ENCODE measurements around the gene SZT2. TPM values are rescaled to one million over a fixed set of nuclear protein-coding genes. Genes with fewer than 3 reads are reported as not detected.

Gene SZT2
- total RNA-seq, 1 experiment from 2014 or later = 28.4 TPM

GRCh38 chr1:43427941-43428340, 38.2 kb downstream of the SZT2 start:
- Mint-ChIP-seq H3K9me3 (no peaks in the 10 kb centered on the region), H3K4me1 (no peaks in the 10 kb centered on the region), H3K27ac (no peak overlapping the region), H3K36me3 (peaks cover 33% of the 10 kb centered on the region), H3K4me3 (no peak overlapping the region), H3K27me3 (ENCODE audit: low read depth) (no peaks in the 10 kb centered on the region)
- TF ChIP-seq STAT6 (CRISPR knock-in tag; conservative IDR thresholded peaks at IDR 0.05; ENCODE audit: low read depth) = no peak
- no peak for TF ChIP-seq ZNF263 (CRISPR knock-in tag; IDR thresholded peaks at IDR 0.05; ENCODE audit: low read depth)
- TF ChIP-seq OVOL2 (CRISPR knock-in tag; IDR thresholded peaks at IDR 0.05; ENCODE audit: borderline replicate concordance) = no peak
- no peak for TF ChIP-seq NR1H2 (CRISPR knock-in tag; IDR thresholded peaks at IDR 0.05)
- TF ChIP-seq AR (CRISPR knock-in tag; IDR thresholded peaks at IDR 0.05) = no peak
- TF ChIP-seq AFF4 (CRISPR knock-in tag; IDR thresholded peaks at IDR 0.05; ENCODE audit: borderline replicate concordance) = no peak
- TF ChIP-seq SMAD3 (CRISPR knock-in tag; IDR thresholded peaks at IDR 0.05; ENCODE audit: borderline replicate concordance) = no peak
- no peak for TF ChIP-seq NFATC4 (CRISPR knock-in tag; IDR thresholded peaks at IDR 0.05)
- no peak for TF ChIP-seq ATF3 (CRISPR knock-in tag; conservative IDR thresholded peaks at IDR 0.05)
- no peak for TF ChIP-seq SMAD4 (CRISPR knock-in tag; IDR thresholded peaks at IDR 0.05)
- no peak for TF ChIP-seq ZMAT4 (CRISPR knock-in tag; IDR thresholded peaks at IDR 0.05)
- no peak for TF ChIP-seq ZNF416 (CRISPR knock-in tag; IDR thresholded peaks at IDR 0.05)
- no peak for TF ChIP-seq ZNF232 (CRISPR knock-in tag; IDR thresholded peaks at IDR 0.05)
- TF ChIP-seq HMGA2 (CRISPR knock-in tag; IDR thresholded peaks at IDR 0.05) = no peak
- TF ChIP-seq CTCF (IDR thresholded peaks at IDR 0.05) = no peak
- no peak for TF ChIP-seq ATF6 (CRISPR knock-in tag; IDR thresholded peaks at IDR 0.05)
- no peak for DNase-seq (ENCODE audit: low spot score)
- CTCF ChIA-PET = interaction anchor here (1.9 kb wide), 1 partner anchor 14 kb away, joined by 7 read pairs; no protein-coding TSS in a partner anchor
- POLR2A ChIA-PET = no interaction called here
- no peak for ATAC-seq

All from WTC11 (cell line).